ENCODE measurements around the gene NRROS.
A peak's percentile ranks its signal among the peaks of the same experiment; 100 is the strongest.

Gene NRROS

DNA sequence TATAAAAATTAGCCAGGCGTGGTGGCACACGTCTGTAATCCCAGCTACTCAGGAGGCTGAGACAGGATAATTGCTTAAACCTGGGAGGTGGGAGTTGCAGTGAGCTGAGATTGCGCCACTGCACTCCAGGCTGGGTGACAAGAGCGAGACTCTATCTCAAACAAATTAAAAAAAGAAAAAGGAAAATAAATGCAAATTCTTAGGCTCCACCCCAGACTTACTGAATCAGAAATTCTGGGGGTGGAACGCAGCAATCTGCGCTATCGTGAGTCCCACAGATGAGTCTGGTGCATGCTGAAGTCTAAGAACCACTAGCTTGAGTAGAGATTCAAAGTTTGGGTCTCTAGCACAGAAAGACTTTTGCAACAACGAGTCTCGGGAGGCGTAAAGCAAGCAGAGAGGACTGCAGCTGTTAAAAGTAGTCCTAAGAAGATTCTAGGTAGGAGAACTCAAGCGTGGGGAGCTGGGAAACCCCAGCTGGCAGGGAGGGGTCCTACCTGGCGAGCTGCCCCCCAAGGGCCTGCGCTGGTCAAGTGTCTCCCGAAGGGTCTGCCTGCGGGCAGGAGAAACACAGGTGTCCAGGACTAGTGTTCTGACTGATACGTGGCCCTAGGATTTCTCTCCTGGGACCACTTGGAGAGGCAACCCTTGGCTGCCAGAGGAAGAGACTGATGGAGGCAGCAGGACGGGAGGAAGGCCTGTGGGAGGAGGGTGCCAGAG, 50.6 kb downstream of the NRROS start:
- no peak for DNase-seq

GRCh38 chr3:196691386-196691785, 51.9 kb downstream of the NRROS start:
- no peak for DNase-seq

DNA sequence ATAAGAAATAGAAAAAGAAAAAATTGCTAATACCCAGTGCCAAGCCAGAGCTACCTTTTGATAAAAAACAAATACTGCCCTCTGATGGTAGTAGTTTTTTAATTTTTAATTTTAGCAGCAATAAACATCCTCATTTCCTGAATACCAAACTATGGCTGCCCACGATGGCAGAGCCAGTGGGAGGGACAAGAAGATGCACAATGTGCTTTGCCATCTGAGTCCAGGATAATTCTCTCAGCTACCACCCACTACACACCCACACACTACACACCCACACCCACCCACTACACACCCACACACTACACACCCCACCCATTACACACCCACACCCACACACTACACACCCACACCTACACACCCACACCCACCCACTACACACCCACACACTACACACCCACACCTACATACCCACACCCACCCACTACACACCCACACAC, 54.7 kb downstream of the NRROS start:
- peak; percentile 29 for DNase-seq

GRCh38 chr3:196694941-196695848, 55.7 kb downstream of the NRROS start:
- peak; percentile 45 for DNase-seq

DNA sequence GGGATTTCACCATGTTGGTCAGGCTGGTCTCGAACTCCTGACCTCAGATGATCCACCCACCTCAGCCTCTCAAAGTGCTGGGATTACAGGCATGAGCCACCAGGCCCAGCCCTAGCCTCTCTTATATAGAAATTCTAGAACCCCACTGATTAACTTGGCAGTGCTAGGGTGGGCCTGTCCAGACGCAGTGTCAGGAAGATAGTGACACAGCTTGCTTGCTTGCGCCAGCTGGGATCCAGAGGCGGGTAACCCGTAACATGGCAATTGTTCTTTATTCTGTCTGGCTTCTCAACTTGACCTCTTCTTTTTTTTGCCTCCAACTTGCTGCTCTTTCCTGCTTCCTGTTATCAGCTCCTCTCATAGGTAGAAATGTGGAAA, 56.3 kb downstream of the NRROS start:
- no peak for DNase-seq

GRCh38 chr3:196697270-196697669, 57.8 kb downstream of the NRROS start:
- no peak for DNase-seq

DNA sequence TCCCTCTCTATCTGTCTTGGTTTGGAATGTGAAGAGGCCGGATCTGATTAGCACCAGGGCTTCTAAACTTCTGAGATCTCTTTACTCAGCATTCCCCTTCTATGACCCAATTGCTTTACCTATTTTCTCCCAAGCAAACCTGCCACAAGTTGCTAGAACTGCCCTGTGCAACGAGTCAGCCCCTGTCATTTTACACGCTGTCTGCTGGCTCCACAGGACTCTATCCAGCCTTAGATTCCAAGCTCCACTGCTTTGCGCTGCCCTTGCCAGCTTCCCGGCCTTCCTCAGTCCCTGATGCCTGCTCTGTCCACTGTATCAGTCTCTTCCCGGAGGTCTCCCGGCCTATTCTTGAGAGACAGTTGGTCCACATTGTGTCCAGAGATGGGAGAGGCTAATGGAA, 60.3 kb downstream of the NRROS start:
- DNase-seq = no peak

- DNase-seq = no peak
Observed at GRCh38 chr3:196700801-196701200, 61.3 kb downstream of the NRROS start.

GRCh38 chr3:196706327-196706726, 66.8 kb downstream of the NRROS start:
- no peak for DNase-seq

GRCh38 chr3:196706731-196707130, 67.2 kb downstream of the NRROS start:
- no peak for DNase-seq

GRCh38 chr3:196707566-196707965, 68.1 kb downstream of the NRROS start:
- no peak for DNase-seq

GRCh38 chr3:196708467-196708866, 69.0 kb downstream of the NRROS start:
- DNase-seq = no peak

Measured in stimulated activated CD8-positive, alpha-beta memory T cell treated with anti-CD3 and anti-CD28 coated beads, Interleukin-4, amount 100 ng/mL, for 48 hours (primary cell).